A204.1 (cell line): ENCODE results near the gene AKAP13.
"Not testable (repeated sequence)": the region's sequence is repeated elsewhere in the genome, so short reads cannot be mapped to it uniquely, and the experiment has no call there.

Source experiments
- FAIRE-seq: peaks from 2 replicates; lab custom pipeline; 2012; peaks lifted over from hg19 to GRCh38; lab: Jason Lieb, UNC

AKAP13 gene

DNA sequence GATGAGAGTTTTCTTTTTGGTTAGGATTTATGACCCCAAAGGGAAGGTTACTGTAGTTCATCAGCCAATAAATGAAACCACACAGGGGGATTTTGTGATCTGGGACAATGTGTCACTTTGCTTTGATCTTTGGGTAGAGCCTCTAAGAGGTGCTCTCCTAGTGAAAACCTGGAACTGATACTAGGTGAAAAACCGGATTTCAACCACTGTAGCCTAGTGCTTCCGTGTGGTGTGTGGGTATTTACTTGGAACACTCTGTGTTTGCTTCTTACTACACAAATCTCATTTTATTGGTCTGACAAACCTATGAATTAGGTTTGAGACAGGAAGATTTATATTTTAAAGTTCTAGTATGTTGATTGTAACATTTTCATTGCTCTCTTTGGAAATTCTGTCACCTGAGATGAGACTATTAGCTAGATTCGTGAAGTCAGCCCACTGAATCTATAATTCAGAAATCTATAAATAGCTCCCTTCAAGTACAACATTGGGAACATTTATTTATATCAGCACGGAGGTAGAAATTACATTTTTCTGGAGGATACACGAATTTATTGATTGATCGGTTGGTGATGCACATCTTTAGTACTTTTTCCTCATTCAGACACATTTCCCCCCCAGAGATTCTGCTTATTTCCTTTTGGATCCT lies 119.8 kb downstream of the AKAP13 start:
- FAIRE-seq, result no peak

- FAIRE-seq, result no peak
Measured at GRCh38 chr15:85500729-85501128, 120.3 kb downstream of the AKAP13 start.

DNA sequence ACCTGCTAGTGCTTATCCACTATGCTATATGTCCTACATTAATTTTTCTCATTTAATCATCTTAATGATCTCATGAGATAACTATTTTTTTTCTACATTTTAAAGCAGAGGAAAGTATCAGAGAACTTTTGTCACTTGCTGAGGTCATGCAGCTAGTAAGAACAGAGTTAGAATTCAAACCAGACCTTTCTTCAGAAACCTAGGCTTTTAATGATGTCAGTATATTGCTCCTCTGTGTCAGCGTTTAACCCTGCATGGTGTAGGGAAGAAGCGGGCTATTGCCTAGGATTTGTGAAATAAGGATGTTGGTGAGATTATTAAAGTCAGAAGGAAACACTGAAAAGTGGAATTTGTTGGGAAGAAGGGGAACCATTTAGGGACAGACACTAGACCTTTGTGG lies 121.2 kb downstream of the AKAP13 start:
- no peak for FAIRE-seq

DNA sequence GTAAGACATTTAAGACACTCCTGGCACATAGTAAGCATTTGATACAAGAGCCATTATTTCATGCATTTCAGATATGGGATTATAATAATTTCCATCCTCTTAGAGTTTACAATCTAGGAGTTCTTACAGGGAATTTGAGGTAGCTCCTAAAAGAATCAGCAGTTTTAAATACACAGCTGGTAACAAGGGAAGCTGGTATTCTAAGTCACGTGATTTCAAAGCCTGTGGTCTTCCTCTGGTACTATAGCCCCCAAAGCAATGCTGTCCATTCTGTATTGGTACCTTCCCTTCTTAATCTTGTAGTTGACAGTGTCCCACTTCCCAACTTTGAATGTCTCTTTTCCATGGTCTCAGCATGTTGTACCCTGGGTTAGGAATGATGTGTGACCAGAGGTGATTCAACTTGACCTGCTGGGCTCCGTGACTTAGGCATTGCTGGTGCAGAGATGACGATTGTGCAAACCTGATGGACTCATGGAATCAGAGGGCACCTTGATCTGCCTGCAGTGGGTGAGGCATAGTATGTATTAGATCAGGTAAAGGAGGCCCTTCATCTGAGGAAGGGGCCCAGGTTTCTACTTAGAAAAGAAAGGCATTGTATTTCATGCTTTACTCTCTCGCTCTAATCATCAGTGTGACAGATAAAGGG lies 122.9 kb downstream of the AKAP13 start:
- no peak for FAIRE-seq

GRCh38 chr15:85504749-85505676 lies 124.6 kb downstream of the AKAP13 start:
- FAIRE-seq, result peak; percentile 97

DNA sequence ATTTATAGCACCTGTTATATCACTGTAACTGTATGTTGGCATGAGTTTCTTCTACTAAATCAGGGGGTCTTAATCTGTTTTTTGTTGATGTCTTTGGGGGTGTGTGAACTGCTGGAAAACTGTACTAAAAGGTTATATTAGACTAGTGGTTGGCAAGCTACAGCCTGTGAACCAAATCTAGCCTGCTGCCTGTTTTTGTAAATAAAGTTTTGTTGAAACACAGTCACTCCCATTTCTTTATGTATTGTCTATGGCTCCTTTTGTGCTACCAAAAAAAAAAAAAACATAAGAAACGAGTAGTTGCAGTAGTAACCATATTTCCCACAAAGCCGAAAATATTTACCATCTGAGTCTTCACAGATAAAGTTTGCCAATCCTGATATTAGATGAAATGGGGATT lies 126.7 kb downstream of the AKAP13 start:
- no peak for FAIRE-seq

- FAIRE-seq, result no peak
Measured at GRCh38 chr15:85509973-85510372, 129.6 kb downstream of the AKAP13 start.

DNA sequence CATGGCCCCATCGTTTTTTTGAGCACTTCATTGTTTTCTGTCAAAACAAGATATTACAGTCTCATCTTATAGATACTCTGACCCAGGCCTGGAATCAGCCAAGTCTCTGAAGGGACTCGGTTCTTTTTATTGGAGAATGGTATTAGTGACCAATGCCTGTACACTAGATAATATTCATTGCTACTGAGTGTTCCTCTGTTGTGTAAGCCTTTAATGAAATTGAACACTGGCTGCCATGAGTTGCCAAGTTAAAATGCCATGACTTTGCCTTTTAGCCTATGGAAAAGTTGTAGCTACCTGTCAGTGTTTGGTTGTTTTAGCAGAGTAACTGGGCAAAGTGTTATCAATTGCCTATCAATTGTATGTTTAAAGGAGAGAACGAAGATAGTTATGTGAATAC lies 134.0 kb downstream of the AKAP13 start:
- no peak for FAIRE-seq

GRCh38 chr15:85515212-85515611 lies 134.8 kb downstream of the AKAP13 start:
- FAIRE-seq, result no peak

DNA sequence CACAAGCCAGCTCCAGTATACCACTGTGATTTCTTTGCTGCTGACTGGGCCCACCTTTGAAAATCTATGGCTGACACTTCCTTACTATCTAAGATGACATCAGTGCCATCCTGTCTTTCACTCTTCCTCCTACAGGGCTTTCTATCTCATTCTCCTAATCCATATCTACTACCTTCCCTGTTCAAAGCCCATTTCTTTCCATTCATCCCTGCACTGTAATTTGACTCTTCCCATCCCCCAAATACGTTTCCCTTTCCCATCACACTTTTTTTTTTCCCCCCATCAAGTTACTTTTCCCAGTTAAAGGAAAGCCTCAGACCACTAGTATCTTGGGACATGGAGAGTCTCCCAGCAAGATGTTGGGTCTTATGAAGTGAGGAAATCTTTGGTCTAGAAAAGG lies 136.7 kb downstream of the AKAP13 start:
- FAIRE-seq, result no peak

GRCh38 chr15:85518979-85519761 lies 138.8 kb downstream of the AKAP13 start:
- FAIRE-seq, result no peak

DNA sequence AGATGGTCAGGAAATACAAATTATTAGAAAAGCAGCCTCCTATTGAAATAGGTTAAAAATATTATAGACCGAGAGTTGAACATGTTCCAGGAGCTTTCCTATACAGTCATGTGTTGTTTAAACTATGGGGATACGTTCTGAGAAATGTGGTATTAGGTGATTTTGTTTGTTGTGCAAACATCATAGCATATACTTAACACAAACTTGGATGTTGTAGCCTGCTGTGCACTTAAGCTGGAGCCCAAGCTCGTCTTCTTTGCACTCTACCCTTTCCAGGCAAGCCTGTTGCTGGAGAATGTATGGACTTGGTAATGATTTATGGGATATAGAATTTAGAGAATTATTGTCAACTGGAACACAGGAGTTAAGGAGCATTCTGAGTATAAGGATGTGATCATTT lies 140.2 kb downstream of the AKAP13 start:
- FAIRE-seq, result no peak

DNA sequence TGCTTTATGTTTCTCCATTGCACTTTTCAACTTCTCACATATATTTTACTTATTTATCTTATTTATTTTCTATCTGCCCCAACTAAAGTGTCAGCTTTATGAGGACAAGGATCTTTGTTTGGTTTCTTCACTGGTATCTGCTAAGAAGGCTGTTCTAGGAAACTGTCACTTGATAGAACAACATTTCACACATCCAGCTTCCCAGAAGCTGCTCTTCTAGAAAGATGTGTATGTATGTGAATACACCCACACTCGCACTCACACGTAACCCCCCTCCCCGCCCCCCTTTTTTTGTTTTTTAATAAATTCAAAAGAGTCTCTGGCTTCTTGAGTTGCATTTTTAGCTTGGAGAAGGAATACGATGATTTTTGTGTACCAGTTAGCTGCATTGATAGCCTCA lies 143.1 kb downstream of the AKAP13 start:
- no peak for FAIRE-seq

DNA sequence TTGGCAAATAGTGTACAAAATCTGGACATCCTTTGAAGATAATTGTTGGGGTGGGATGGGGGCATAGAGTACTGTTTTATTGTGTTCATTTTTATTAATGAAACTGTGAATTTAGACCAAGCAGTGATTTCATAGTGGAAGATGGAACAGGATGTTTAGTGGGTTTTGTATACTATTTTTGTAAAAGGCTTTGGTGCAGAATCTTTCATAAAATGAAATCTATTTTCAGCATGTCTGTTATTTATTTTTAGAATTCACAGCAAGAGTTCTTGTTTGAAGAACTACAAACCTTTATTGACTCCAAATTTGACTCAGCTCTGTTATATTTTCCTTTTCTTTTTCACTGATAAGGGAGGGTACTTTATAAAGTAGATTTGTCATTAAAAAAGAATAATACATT lies 145.4 kb downstream of the AKAP13 start:
- FAIRE-seq, result no peak

DNA sequence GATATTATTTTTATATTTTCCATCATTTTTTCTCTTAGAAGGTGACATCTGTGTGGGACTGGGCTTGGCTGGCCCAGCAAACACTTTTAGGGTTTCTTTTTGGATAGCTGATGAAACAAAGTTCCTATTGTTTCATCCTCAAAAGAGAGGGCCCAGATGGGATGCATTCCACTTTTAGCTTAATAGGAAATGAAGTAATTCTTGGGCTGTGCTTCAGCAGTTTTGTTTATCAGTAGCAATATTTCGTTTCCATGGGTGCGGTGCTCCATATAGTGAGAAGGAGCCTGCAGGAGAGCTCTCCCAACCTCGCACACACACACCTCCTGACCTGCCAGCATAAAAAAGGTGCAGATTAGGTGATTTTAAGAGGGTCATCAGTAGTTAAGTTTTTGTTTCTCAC lies 147.5 kb downstream of the AKAP13 start:
- no peak for FAIRE-seq

GRCh38 chr15:85530079-85530478 lies 149.7 kb downstream of the AKAP13 start:
- FAIRE-seq, result no peak

GRCh38 chr15:85531083-85531482 lies 150.7 kb downstream of the AKAP13 start:
- no peak for FAIRE-seq

DNA sequence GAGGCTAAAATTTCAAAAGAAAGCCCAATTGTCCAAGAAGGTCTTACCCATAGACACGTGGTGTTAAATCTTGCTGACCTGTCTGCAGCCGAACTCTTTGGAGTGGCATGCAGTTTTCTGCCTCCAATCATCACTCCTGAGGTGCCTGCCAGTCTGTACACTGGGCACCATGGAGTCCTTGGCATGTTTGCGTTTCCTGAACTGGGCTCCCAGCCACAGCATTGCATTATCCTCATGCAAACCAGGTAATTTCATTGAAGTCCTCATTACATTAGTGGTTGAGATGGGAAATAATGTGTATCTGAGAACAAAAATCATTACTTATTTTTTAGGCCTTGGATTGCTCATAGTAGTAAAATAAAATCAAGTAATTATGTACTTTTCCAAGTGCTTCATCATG lies 152.3 kb downstream of the AKAP13 start:
- no peak for FAIRE-seq

GRCh38 chr15:85534031-85534430 lies 153.6 kb downstream of the AKAP13 start:
- no peak for FAIRE-seq

GRCh38 chr15:85535533-85536330 lies 155.3 kb downstream of the AKAP13 start:
- FAIRE-seq, result not testable (repeated sequence)

GRCh38 chr15:85536341-85536740 lies 155.9 kb downstream of the AKAP13 start:
- no peak for FAIRE-seq

DNA sequence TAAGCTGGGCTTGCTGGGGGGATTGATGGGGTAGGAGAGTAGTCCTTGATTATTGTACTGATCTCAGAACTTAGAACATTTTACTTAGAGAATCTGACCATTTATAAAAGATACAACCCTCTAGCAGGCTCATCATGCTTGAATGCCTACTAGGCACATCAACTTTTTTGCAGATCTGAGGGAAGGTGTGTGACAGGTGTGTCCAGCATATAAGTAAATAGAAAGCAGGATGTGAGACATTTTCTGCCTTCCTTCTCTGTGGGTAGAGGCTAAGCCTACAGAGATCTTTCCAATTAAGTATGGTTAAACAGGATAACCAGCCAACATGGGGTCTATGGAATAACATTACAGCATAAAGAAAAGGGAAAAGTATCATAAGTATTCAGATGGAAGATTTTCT lies 159.1 kb downstream of the AKAP13 start:
- FAIRE-seq, result no peak
